ENCODE results near the gene CYFIP1. TPM values are rescaled to one million over a fixed set of nuclear protein-coding genes. Genes with fewer than 3 reads are reported as not detected.

The CYFIP1 gene
- 71.4 and 94.0 TPM in 2 replicates for total RNA-seq (2011; cell fraction: chromatin; rRNA removed; ENCODE audit: low replicate concordance)
- 39.1 and 52.5 TPM in 2 replicates for total RNA-seq (2011; cell fraction: nucleolus; rRNA removed)
- 51.9 and 52.3 TPM in 2 replicates for total RNA-seq (2011; cell fraction: nucleoplasm; rRNA removed)
- total RNA-seq (2014; rRNA removed) (32.1 and 46.2 TPM in 2 replicates), total RNA-seq (2014; rRNA removed; fragmentation: Illumina TruSeq; extraction: Trizol) (24.0 and 27.4 TPM in 2 replicates), total RNA-seq (2015; rRNA removed; fragmentation: Illumina TruSeq; extraction: Trizol) (27.0 and 31.4 TPM in 2 replicates), total RNA-seq (2021) (58.1 and 59.8 TPM in 2 replicates), polyA plus RNA-seq (2011; rRNA removed) (42.7 and 45.8 TPM in 2 replicates), polyA plus RNA-seq (2014; fragmentation: Illumina TruSeq; extraction: Trizol) (28.3 and 31.8 TPM in 2 replicates), polyA plus RNA-seq (2014; fragmentation: Nextera tagmentation; extraction: Ambion mirVana) (1 to 10 TPM; 3.8 to 6.6 TPM), polyA plus RNA-seq (2014; rRNA removed) (28.0 and 31.2 TPM in 2 replicates), polyA minus RNA-seq (2011; rRNA and poly(A)+ RNA removed) (76.4 and 89.0 TPM in 2 replicates), Bru-seq, nascent RNA (percentile 62 among the genes with signal in this experiment), BruChase-seq, experiment 1, labeled RNA remaining after a 2-hour chase (percentile 63 among the genes with signal in this experiment), BruChase-seq, experiment 2, labeled RNA remaining after a 6-hour chase (percentile 64 among the genes with signal in this experiment)
- 56.3 and 68.6 TPM in 2 replicates for polyA plus RNA-seq (2011; cell fraction: cytosol; rRNA removed)
- polyA plus RNA-seq (2011; cell fraction: nucleus; rRNA removed), result 78.3 and 80.7 TPM in 2 replicates
- 32.8 and 39.6 TPM in 2 replicates for polyA plus RNA-seq (2012)
- 20.4 and 23.9 TPM in 2 replicates for polyA minus RNA-seq (2011; cell fraction: cytosol; rRNA and poly(A)+ RNA removed)
- 20.5 and 32.2 TPM in 2 replicates for polyA minus RNA-seq (2011; cell fraction: nucleus; rRNA and poly(A)+ RNA removed)
- long read RNA-seq, experiment 1, full-length matches to known transcripts, result 59 of 151 reads
- long read RNA-seq, experiment 1, partial matches to known transcripts, result 75 of 151 reads
- long read RNA-seq, experiment 1, other reads (novel, unspliced or antisense), result 17 of 151 reads
- long read RNA-seq, experiment 2, full-length matches to known transcripts, result 10 of 52 reads
- long read RNA-seq, experiment 2, partial matches to known transcripts, result 32 of 52 reads
- long read RNA-seq, experiment 2, other reads (novel, unspliced or antisense), result 10 of 52 reads
- long read RNA-seq, experiment 3, full-length matches to known transcripts, result 2 of 16 reads
- long read RNA-seq, experiment 3, partial matches to known transcripts, result 11 of 16 reads
- long read RNA-seq, experiment 3, other reads (novel, unspliced or antisense), result 3 of 16 reads

- H3K27me3 ChIP-seq (ENCODE audit: control insufficient read depth in 2 of 2, insufficient read depth in 2 of 2, low read length in 2 of 2), result no peaks in the 10 kb centered on the region
- peak within 1 kb of the TSS; percentile 27; the same call in 1 of the 3 replicates for H3K27ac ChIP-seq (ENCODE audit: extremely low read depth, low read depth, low read length)
- peaks cover 9 to 33% of the 10 kb centered on the region in 2 experiments; a peak in 4 of 5 replicates for H3K4me1 ChIP-seq (replicated peaks in 1 of 2; ENCODE audit: control insufficient read depth in 2 of 2, insufficient read depth in 2 of 2, low read length in 2 of 2)
- in situ Hi-C loops (cut with MboI), result no loop called here
- POLR2A ChIA-PET, result interaction anchor here (0.6 kb wide), 1 partner anchor 38 kb away, joined by 5 read pairs; no protein-coding TSS in a partner anchor
- BruUV-seq (replicated peaks), result no TSS peak
- CTCF ChIA-PET (ENCODE audit: low intra/inter-chr PET ratio), result no interaction called here
- FAIRE-seq (no peak), DNase-seq (ENCODE audit: extremely low read depth in 1 of 4, low spot score in 3 of 4) (peak; percentile 78 to 94 (median 90)), ATAC-seq (peak; percentile 80)
- peaks cover 6% of the 10 kb centered on the region; the same call in 1 of the 2 replicates for H4K20me1 ChIP-seq (replicated peaks; ENCODE audit: control insufficient read depth, insufficient read depth, low read length)
- no peaks in the 10 kb centered on the region for H3K9me3 ChIP-seq (replicated peaks; ENCODE audit: control insufficient read depth, insufficient read depth, low read depth, low read length)
- peak within 1 kb of the TSS; percentile 79 for H3K4me3 ChIP-seq
- H3K9ac ChIP-seq (ENCODE audit: insufficient read depth in 1 of 2, low read depth in 2 of 2, low read length in 2 of 2), result peak within 1 kb of the TSS; percentile 64 to 90
- H2AFZ ChIP-seq (ENCODE audit: low read depth, low read length), result peak within 1 kb of the TSS; percentile 94
- 1% methylated on average over 31 of the region's 93 CpGs for WGBS (ENCODE audit: insufficient coverage, low coverage, missing lambda C conversion rate)
- H3K36me3 ChIP-seq (ENCODE audit: control insufficient read depth, insufficient read depth, low read length), result no peaks in the 10 kb centered on the region
- H3K9me1 ChIP-seq (ENCODE audit: control insufficient read depth, insufficient read depth, low read length), result peaks cover 4% of the 10 kb centered on the region
- H3K4me2 ChIP-seq (ENCODE audit: insufficient read depth, low read length), result peak within 1 kb of the TSS; percentile 98
- peaks cover 30% of the 10 kb centered on the region for H3K79me2 ChIP-seq (ENCODE audit: control insufficient read depth, insufficient read depth, low read length)
- intact Hi-C loops (cut with micrococcal nuclease), result no loop called here
- TF ChIP-seq POLR2G (IDR thresholded peaks at IDR 0.05; ENCODE audit: low read depth, low read length) (peak; percentile 72), RBFOX2 (IDR thresholded peaks at IDR 0.05; ENCODE audit: low read depth, low read length) (0 out of 2 replicates have a peak, but pooled peaks have one; percentile 44), ZNF644 (tag; IDR thresholded peaks at IDR 0.05; ENCODE audit: low read depth) (no peak), HINFP (tag; conservative IDR thresholded peaks at IDR 0.05; ENCODE audit: low read depth) (peak; percentile 42; the same call in 1 of the 2 replicates), ZNF174 (CRISPR knock-in tag; IDR thresholded peaks at IDR 0.05) (no peak), PHF8 (IDR thresholded peaks at IDR 0.05; ENCODE audit: borderline replicate concordance, low read length) (peak; percentile 45; the same call in 1 of the 2 replicates), HIVEP1 (CRISPR knock-in tag; IDR thresholded peaks at IDR 0.05) (no peak), CHD2 (IDR thresholded peaks at IDR 0.05; ENCODE audit: low read depth, low read length) (no peak), ZNF740 (CRISPR knock-in tag; IDR thresholded peaks at IDR 0.05) (no peak), ZNF740 (tag; IDR thresholded peaks at IDR 0.05) (0 out of 4 replicates have a peak, but pooled peaks of 1 of the 2 experiments have one; percentile 17)
Observed at GRCh38 chr15:22980189-22981050, at the start of gene CYFIP1. Gene CYFIP1 (minus strand): TSS chr15:22980368. CDS start chr15:22947285, 33,083 bp downstream.

Data from K562 (cell line).